CD8-positive, alpha-beta memory T cell (primary cell): ENCODE data around the gene CHGA. TPM values are rescaled to one million over a fixed set of nuclear protein-coding genes. Genes with fewer than 3 reads are reported as not detected.

ENCODE experiments used
- CTCF ChIA-PET: fragments of 350-600 bp; sonication (Branson Sonifier 250); formaldehyde crosslinking; loops from one replicate; lab custom pipeline; 2021; ENCODE audit warnings: antibody characterized with exemption; lab: Charles Lee
- POLR2A ChIA-PET: fragments of 350-600 bp; sonication (Branson Sonifier 250); formaldehyde crosslinking; loops from one replicate; lab custom pipeline; 2021; ENCODE audit warnings: antibody characterized with exemption; lab: Charles Lee
- DNase-seq, 5 donors: peaks; one replicate each; pipeline versions ENCODE4 v3.0.0 to v3.0.0-alpha.2; 2020 to 2022; ENCODE audit warnings: mixed read lengths in 1 of 5
- H3K27ac ChIP-seq: one replicate; pipeline ENCODE4 v1.7.0; 2013; ENCODE audit warnings: low read depth, mild to moderate bottlenecking, low read length, moderate library complexity
- H3K27me3 ChIP-seq: 2 replicates; pipeline ENCODE4 v1.7.0; 2013; ENCODE audit warnings: low read length, mild to moderate bottlenecking; ENCODE audit not compliant: insufficient read depth, poor library complexity, severe bottlenecking
- H3K36me3 ChIP-seq: 2 replicates; pipeline ENCODE4 v1.7.0; 2013; ENCODE audit warnings: mild to moderate bottlenecking, low read length, moderate library complexity; ENCODE audit not compliant: insufficient read depth
- H3K4me1 ChIP-seq: 2 replicates; pipeline ENCODE4 v1.7.0; 2013; ENCODE audit warnings: mild to moderate bottlenecking, low read length, moderate library complexity; ENCODE audit not compliant: insufficient read depth
- H3K4me3 ChIP-seq: 2 replicates; pipeline ENCODE4 v1.7.0; 2013; ENCODE audit warnings: mild to moderate bottlenecking, low read length
- H3K9me3 ChIP-seq: 2 replicates; pipeline ENCODE4 v1.7.0; 2013; ENCODE audit warnings: mild to moderate bottlenecking, low read length
- H3K27ac Mint-ChIP-seq, 8 donors: one replicate each; pipeline ENCODE4 v1.8.0; 2020 to 2021; ENCODE audit warnings: mixed read lengths in 8 of 8, mild to moderate bottlenecking in 6 of 8, inconsistent platforms in 3 of 8, moderate library complexity in 3 of 8
- H3K27me3 Mint-ChIP-seq, 2 donors: one replicate each; pipeline ENCODE4 v1.8.0; 2020 to 2021; ENCODE audit warnings: mixed read lengths in 2 of 2, mild to moderate bottlenecking in 1 of 2, moderate library complexity in 1 of 2
- H3K36me3 Mint-ChIP-seq, 3 donors: one replicate each; pipeline ENCODE4 v1.8.0; 2020 to 2021; ENCODE audit warnings: mixed read lengths in 3 of 3, inconsistent platforms in 1 of 3, mild to moderate bottlenecking in 1 of 3
- H3K4me1 Mint-ChIP-seq, 3 donors: one replicate each; pipeline ENCODE4 v1.8.0; 2020 to 2021; ENCODE audit warnings: mixed read lengths in 3 of 3, inconsistent platforms in 1 of 3, mild to moderate bottlenecking in 1 of 3
- H3K4me3 Mint-ChIP-seq, 7 donors: one replicate each; pipeline ENCODE4 v1.8.0; 2020 to 2021; ENCODE audit warnings: mixed read lengths in 7 of 7, mild to moderate bottlenecking in 6 of 7, moderate library complexity in 4 of 7, inconsistent platforms in 2 of 7
- H3K9me3 Mint-ChIP-seq, 5 donors: one replicate each; pipeline ENCODE4 v1.8.0; 2020 to 2022; ENCODE audit warnings: mixed read lengths in 5 of 5, mild to moderate bottlenecking in 3 of 5, moderate library complexity in 2 of 5, inconsistent platforms in 1 of 5
- polyA plus RNA-seq: library from polyadenylated mRNA; unstranded; fragments of 300-500 nt; fragmentation: Illumina TruSeq; gene quantifications from one replicate; pipeline ENCODE4 v1.2.3, GENCODE V29; 2021
- total RNA-seq, 2 experiments: library from RNA; stranded (reverse); gene quantifications; one replicate each; pipeline ENCODE4 v1.2.3, GENCODE V29; 2021

CHGA gene
- total and polyA plus RNA-seq, 3 experiments from 2014 or later, result not detected

GRCh38 chr14:92906420-92906819 lies 16.5 kb upstream of the CHGA start:
- H3K36me3 ChIP-seq, result no peaks in the 10 kb centered on the region
- DNase-seq, result no peak
- ChIA-PET CTCF (interaction anchor here (0.7 kb wide), 1 partner anchor 10 kb away, joined by 3 read pairs; no protein-coding TSS in a partner anchor), POLR2A (no interaction called here)
- Mint-ChIP-seq H3K27me3 (peaks cover 22 to 25% of the 10 kb centered on the region in 2 donors), H3K27ac (no peak overlapping the region), H3K36me3 (no peaks in the 10 kb centered on the region), H3K4me1 (peaks cover 11 to 27% (median 14%) of the 10 kb centered on the region in 3 donors), H3K4me3 (no peak overlapping the region), H3K9me3 (peaks cover 0 to 2% (median 0%) of the 10 kb centered on the region in 5 donors)
- H3K4me3 ChIP-seq, result no peak overlapping the region
- peaks cover 18% of the 10 kb centered on the region for H3K4me1 ChIP-seq
- H3K9me3 ChIP-seq, result no peaks in the 10 kb centered on the region
- H3K27me3 ChIP-seq, result no peaks in the 10 kb centered on the region
- no peak overlapping the region for H3K27ac ChIP-seq

- Histone ChIP-seq H3K9me3 (no peaks in the 10 kb centered on the region), H3K4me3 (no peak overlapping the region), H3K27ac (no peak overlapping the region), H3K4me1 (peaks cover 18% of the 10 kb centered on the region), H3K36me3 (no peaks in the 10 kb centered on the region), H3K27me3 (no peaks in the 10 kb centered on the region)
- H3K27ac Mint-ChIP-seq, result no peak overlapping the region
- no peak overlapping the region for H3K4me3 Mint-ChIP-seq
- H3K4me1 Mint-ChIP-seq, result peaks cover 11 to 27% (median 14%) of the 10 kb centered on the region in 3 donors
- H3K36me3 Mint-ChIP-seq, result no peaks in the 10 kb centered on the region
- DNase-seq, result no peak
- H3K9me3 Mint-ChIP-seq, result peaks cover 0 to 2% (median 0%) of the 10 kb centered on the region in 5 donors
- peaks cover 22 to 25% of the 10 kb centered on the region in 2 donors for H3K27me3 Mint-ChIP-seq
- ChIA-PET POLR2A (no interaction called here), CTCF (interaction anchor here (0.7 kb wide), 1 partner anchor 9 kb away, joined by 3 read pairs; no protein-coding TSS in a partner anchor)
Observed at GRCh38 chr14:92906823-92907222, 16.1 kb upstream of the CHGA start.

- no peaks in the 10 kb centered on the region for H3K36me3 ChIP-seq
- no peak overlapping the region for H3K4me3 ChIP-seq
- Mint-ChIP-seq H3K27ac (no peak overlapping the region), H3K27me3 (peaks cover 20 to 22% of the 10 kb centered on the region in 2 donors), H3K36me3 (no peaks in the 10 kb centered on the region), H3K4me3 (no peak overlapping the region), H3K4me1 (peaks cover 11 to 24% (median 13%) of the 10 kb centered on the region in 3 donors), H3K9me3 (peaks cover 0 to 2% (median 0%) of the 10 kb centered on the region in 5 donors)
- ChIA-PET CTCF (no interaction called here), POLR2A (no interaction called here)
- H3K27ac ChIP-seq, result no peak overlapping the region
- H3K9me3 ChIP-seq, result no peaks in the 10 kb centered on the region
- H3K27me3 ChIP-seq, result no peaks in the 10 kb centered on the region
- no peak for DNase-seq
- peaks cover 15% of the 10 kb centered on the region for H3K4me1 ChIP-seq
Observed at GRCh38 chr14:92907316-92907911, 15.5 kb upstream of the CHGA start.

GRCh38 chr14:92914087-92914656 lies 8.8 kb upstream of the CHGA start:
- H3K36me3 ChIP-seq, result no peaks in the 10 kb centered on the region
- H3K27ac Mint-ChIP-seq, result no peak overlapping the region
- no peaks in the 10 kb centered on the region for H3K36me3 Mint-ChIP-seq
- ChIA-PET POLR2A (no interaction called here), CTCF (no interaction called here)
- H3K4me1 Mint-ChIP-seq, result no peaks in the 10 kb centered on the region
- H3K4me3 Mint-ChIP-seq, result no peak overlapping the region
- no peak overlapping the region for H3K27ac ChIP-seq
- DNase-seq, result peak in 1 of 5 donors; percentile 13
- H3K27me3 Mint-ChIP-seq, result peaks cover 23 to 32% of the 10 kb centered on the region in 2 donors
- no peaks in the 10 kb centered on the region for H3K27me3 ChIP-seq
- no peak overlapping the region for H3K4me3 ChIP-seq
- H3K9me3 ChIP-seq, result no peaks in the 10 kb centered on the region
- no peaks in the 10 kb centered on the region for H3K4me1 ChIP-seq
- H3K9me3 Mint-ChIP-seq, result peaks cover 0 to 2% (median 0%) of the 10 kb centered on the region in 5 donors

GRCh38 chr14:92916201-92916600 lies 6.7 kb upstream of the CHGA start:
- Histone ChIP-seq H3K4me1 (no peaks in the 10 kb centered on the region), H3K9me3 (no peaks in the 10 kb centered on the region), H3K27me3 (no peaks in the 10 kb centered on the region), H3K4me3 (no peak overlapping the region), H3K36me3 (no peaks in the 10 kb centered on the region), H3K27ac (no peak overlapping the region)
- ChIA-PET POLR2A (no interaction called here), CTCF (interaction anchor here (1.0 kb wide), 1 partner anchor 9 kb away, joined by 3 read pairs; no protein-coding TSS in a partner anchor)
- peaks cover 20 to 34% of the 10 kb centered on the region in 2 donors for H3K27me3 Mint-ChIP-seq
- no peak for DNase-seq
- no peak overlapping the region for H3K4me3 Mint-ChIP-seq
- peaks cover 0 to 2% (median 0%) of the 10 kb centered on the region in 5 donors for H3K9me3 Mint-ChIP-seq
- no peaks in the 10 kb centered on the region for H3K36me3 Mint-ChIP-seq
- H3K4me1 Mint-ChIP-seq, result no peaks in the 10 kb centered on the region
- peak overlapping the region in 1 of 8 donors; percentile 42 for H3K27ac Mint-ChIP-seq

GRCh38 chr14:92917041-92917940 lies 5.7 kb upstream of the CHGA start:
- Mint-ChIP-seq H3K27ac (peak overlapping the region in 1 of 8 donors; percentile 62), H3K4me3 (no peak overlapping the region), H3K36me3 (peaks cover 0 to 4% (median 0%) of the 10 kb centered on the region in 3 donors), H3K27me3 (peaks cover 28 to 42% of the 10 kb centered on the region in 2 donors), H3K4me1 (peaks cover 0 to 1% (median under 1%) of the 10 kb centered on the region in 3 donors), H3K9me3 (peaks cover 0 to 3% (median 0%) of the 10 kb centered on the region in 5 donors)
- no peak overlapping the region for H3K27ac ChIP-seq
- ChIA-PET CTCF (no interaction called here), POLR2A (no interaction called here)
- H3K4me3 ChIP-seq, result no peak overlapping the region
- H3K9me3 ChIP-seq, result no peaks in the 10 kb centered on the region
- H3K4me1 ChIP-seq, result no peaks in the 10 kb centered on the region
- H3K36me3 ChIP-seq, result no peaks in the 10 kb centered on the region
- DNase-seq, result no peak
- peaks cover 8% of the 10 kb centered on the region for H3K27me3 ChIP-seq

- peaks cover 0 to 5% (median 5%) of the 10 kb centered on the region in 3 donors for H3K4me1 Mint-ChIP-seq
- Histone ChIP-seq H3K27ac (no peak overlapping the region), H3K9me3 (no peaks in the 10 kb centered on the region), H3K4me3 (no peak overlapping the region), H3K27me3 (peaks cover 9% of the 10 kb centered on the region), H3K36me3 (no peaks in the 10 kb centered on the region), H3K4me1 (no peaks in the 10 kb centered on the region)
- CTCF ChIA-PET, result no interaction called here
- peaks cover 29 to 46% of the 10 kb centered on the region in 2 donors for H3K27me3 Mint-ChIP-seq
- no peak overlapping the region for H3K4me3 Mint-ChIP-seq
- no peak for DNase-seq
- peaks cover 0 to 6% (median 0%) of the 10 kb centered on the region in 5 donors for H3K9me3 Mint-ChIP-seq
- POLR2A ChIA-PET, result no interaction called here
- peaks cover 0 to 8% (median 0%) of the 10 kb centered on the region in 3 donors for H3K36me3 Mint-ChIP-seq
- H3K27ac Mint-ChIP-seq, result no peak overlapping the region
Observed at GRCh38 chr14:92917956-92918355, 5.0 kb upstream of the CHGA start.
